ENCODE results near the gene SLC20A1. TPM values are rescaled to one million over a fixed set of nuclear protein-coding genes. Genes with fewer than 3 reads are reported as not detected.

Gene SLC20A1, protein sequence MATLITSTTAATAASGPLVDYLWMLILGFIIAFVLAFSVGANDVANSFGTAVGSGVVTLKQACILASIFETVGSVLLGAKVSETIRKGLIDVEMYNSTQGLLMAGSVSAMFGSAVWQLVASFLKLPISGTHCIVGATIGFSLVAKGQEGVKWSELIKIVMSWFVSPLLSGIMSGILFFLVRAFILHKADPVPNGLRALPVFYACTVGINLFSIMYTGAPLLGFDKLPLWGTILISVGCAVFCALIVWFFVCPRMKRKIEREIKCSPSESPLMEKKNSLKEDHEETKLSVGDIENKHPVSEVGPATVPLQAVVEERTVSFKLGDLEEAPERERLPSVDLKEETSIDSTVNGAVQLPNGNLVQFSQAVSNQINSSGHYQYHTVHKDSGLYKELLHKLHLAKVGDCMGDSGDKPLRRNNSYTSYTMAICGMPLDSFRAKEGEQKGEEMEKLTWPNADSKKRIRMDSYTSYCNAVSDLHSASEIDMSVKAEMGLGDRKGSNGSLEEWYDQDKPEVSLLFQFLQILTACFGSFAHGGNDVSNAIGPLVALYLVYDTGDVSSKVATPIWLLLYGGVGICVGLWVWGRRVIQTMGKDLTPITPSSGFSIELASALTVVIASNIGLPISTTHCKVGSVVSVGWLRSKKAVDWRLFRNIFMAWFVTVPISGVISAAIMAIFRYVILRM
- 13.3 and 14.1 TPM in 2 replicates for total RNA-seq

DNA sequence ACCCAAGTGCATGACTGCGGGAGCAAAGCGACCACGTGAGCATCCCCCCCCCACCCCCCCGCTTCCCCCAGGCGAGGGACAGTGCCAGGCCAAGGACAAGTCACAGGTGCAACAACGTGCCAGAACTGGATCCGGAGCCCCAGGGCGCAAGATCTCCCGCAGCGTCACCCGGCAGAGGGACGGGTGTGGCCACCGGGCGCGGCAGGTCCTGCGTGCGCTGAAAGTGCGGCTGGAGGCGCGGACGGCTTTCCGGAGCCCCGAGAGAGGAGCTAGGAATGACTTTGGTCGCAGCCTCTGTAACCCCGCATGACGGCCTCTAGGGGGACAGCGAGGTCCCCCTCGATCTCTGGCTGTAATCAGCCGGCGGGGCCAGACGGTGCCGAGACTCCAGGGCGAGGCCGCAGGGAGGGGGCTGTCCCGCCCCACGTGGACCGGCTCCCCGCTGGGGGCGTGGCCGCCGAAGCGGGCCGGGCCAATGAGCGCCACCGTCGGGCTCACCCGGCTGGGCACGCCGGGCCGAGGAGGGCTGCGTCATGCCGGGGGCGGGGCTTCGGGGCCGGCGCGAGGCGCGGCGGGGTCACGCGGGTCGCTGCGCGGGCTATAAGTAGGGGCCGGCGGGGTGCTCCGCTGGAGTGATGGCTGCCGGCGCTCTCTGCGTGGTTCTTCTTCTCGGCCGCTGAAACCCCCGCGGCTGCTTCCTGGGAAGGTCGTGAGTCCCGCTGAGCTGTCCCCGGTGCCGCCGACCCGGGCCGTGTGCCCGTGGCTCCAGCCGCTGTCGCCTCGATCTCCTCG lies at the start of gene SLC20A1:
Gene SLC20A1 (plus strand): TSS at position 630 of the 792 bp plus-strand sequence. CDS start 890 bp downstream, outside the sequence.

Other genes with a start within 250 kb of the SLC20A1 start
- 6.6 and 8.2 TPM in 2 replicates for gene RGPD8, start 212.3 kb upstream of the SLC20A1 start, total RNA-seq
- gene TTL, start 163.8 kb upstream of the SLC20A1 start, total RNA-seq, result 11.8 and 21.6 TPM in 2 replicates
- 6.7 and 8.2 TPM in 2 replicates for gene POLR1B, start 103.5 kb upstream of the SLC20A1 start, total RNA-seq
- 10.6 and 11.3 TPM in 2 replicates for gene CHCHD5, start 61.3 kb upstream of the SLC20A1 start, total RNA-seq
- not detected in 2 replicates for gene NT5DC4, start 75.1 kb downstream of the SLC20A1 start, total RNA-seq
- 3.1 and 4.9 TPM in 2 replicates for gene CKAP2L, start 118.7 kb downstream of the SLC20A1 start, total RNA-seq
- under 0.01 and 0.54 TPM in 2 replicates for gene IL1A, start 138.6 kb downstream of the SLC20A1 start, total RNA-seq
- 0.11 TPM in 1 of 2 replicates, not detected in the other for gene IL1B, start 190.8 kb downstream of the SLC20A1 start, total RNA-seq

Measured in placental epithelial cell (primary cell).